NCI-H146 treated with DMSO at 0.1 percent for 48 hours (cell line): ENCODE data around the gene NRXN2.

Experiments used
- DNase-seq: peaks from one replicate; lab custom pipeline; 2025; ENCODE audit not compliant: unreplicated experiment; lab: John Stamatoyannopoulos, UW

The NRXN2 gene

DNA sequence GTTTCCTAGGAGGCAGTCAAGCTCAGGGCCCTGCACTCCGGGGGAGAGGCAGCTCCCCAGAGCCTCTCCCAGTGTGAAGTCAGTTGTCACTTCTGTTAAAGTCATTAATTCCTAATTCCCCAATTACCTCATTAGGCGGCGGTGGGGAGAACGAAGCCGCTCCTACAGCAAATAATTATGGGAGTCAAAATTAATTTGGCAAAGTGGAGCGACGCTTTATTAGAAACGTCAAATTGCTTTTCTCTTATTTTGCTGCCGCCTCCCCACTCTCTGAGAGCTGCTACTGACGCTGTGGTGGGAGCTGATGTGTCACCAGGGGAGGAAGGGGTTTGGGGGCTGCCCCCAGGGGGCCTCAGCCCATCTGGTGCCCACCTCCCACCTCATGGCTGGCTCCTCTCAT is 90.3 kb downstream of the NRXN2 start:
- no peak for DNase-seq

DNA sequence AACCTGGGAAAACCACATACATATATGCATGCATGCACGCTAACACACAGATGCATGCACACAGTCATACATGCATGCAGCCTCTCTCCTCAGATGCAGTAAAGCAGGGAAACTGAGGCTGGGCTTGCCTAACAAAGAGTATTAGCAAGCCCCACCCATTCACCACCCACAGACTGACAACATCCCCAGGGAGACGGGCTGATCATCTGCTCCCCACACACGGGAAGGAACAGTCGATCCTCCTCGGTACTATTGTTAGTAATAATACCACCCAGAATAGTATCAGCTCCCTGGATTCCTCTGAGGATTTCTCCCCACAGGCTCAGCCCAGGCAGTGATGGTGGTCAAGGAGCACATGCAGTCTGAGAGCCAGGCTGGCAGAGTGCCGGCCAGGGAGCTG is 90.8 kb downstream of the NRXN2 start:
- no peak for DNase-seq

DNA sequence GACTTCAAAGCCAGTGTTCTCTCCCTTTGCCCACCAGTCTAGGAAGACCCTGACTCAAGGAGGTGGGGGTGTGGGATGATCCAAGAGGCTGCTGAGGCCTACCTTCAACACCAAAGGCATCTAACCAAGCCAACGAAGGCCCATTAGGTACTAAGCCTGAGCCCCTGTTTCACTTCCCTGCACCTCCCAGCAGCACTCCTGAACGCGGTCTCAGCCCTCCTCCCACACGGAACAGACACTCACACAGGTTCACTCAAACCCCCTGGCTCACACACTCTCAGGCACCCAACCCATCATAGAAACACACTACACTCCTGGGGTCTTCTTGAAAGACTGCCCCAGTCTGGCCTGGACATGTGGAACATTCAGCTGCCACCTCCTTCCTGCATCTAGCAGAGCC is 91.3 kb downstream of the NRXN2 start:
- no peak for DNase-seq

DNA sequence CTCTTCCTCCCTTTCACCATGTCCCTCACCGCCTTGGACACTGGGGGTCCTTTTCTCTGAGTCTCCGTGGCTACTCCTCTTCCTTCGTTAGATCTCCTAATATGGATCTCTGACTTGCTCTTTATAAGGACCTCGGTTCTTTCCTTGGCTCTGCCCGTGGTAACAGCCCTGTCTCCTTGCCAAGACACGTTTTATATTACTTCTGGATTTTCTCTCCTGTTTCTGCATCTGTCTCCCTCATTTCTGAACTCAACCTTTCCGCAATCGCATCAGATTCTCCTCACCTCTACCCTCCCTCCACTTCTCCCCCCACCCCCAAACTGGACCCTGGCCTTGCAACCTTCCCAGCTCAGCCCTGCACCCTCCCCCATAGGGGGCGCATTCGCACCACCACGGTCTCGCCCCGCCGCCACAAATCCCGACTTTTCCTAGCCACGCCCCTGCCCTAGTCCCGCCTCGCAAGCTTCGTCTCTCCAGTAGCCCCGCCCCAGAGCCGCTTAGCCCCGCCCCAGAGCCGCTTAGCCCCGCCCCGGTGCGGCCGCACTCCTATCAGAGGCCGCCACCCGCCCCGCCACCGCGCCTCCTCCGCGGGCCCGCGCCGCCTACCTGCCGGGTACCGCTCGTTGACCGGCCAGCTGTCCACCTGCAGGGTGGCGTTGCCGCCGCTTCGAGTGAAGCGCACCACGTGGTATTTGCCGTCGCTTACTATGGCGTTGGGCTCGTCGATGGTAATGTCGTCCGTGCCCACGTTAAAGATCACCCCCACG is 93.0 kb downstream of the NRXN2 start:
- no peak for DNase-seq

DNA sequence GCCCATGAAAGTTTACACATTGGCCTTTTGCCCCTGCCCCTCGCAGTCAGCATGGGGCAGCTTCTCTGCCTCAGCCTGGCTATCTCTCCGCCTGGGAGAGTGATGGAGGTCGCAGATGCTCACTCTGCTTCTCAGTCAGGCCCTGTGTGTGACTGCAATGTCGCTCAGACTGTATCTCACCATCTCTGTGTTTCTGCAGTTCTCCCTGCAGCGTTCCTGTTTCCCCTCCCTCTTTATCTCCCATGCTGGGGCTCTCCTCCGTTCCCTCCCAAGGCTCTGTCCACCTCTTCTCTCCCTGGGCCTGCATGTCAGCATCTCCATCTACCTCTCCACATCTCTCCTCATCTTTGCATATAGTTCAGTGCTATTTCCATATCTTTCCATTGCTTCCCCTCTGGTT is 93.9 kb downstream of the NRXN2 start:
- DNase-seq, result no peak

DNA sequence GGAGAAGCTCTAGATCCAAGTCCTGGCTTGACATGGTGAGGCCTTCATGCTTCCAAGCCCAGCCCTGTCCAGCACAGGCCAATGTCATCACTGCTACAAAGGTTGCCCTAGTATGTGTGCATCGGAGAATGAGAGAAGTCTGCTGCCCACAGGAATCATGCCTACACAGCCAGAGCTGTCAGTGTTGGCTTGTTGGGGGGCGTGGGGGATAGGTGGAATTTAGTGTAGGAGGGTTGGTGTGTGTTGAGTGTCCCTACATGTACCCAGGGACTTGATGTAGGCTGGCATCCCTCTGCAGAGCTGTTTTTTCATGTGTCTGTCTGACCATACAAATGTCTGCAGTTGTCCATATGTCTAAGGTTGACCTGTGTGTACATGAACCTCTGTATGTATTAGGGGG is 94.4 kb downstream of the NRXN2 start:
- DNase-seq, result no peak

DNA sequence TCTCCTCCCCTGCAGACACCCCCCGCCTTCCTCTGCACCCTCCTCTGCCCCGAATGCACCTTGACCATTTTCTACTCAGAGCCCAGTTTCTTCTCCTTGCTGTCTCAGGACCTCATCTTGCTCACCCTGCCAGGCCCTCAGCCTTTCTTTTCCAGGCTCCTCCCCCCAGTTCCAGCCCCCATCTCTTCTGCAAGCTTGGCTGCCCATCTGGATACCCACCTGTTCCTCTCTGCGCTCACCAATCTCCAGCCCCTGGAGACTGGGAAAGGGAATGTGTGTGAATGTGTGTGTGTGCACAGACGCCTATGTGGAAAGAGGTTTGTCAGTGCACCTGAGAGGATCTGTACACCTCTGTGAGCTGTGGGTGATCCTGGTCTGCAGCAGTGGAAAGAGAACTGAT is 95.6 kb downstream of the NRXN2 start:
- no peak for DNase-seq

DNA sequence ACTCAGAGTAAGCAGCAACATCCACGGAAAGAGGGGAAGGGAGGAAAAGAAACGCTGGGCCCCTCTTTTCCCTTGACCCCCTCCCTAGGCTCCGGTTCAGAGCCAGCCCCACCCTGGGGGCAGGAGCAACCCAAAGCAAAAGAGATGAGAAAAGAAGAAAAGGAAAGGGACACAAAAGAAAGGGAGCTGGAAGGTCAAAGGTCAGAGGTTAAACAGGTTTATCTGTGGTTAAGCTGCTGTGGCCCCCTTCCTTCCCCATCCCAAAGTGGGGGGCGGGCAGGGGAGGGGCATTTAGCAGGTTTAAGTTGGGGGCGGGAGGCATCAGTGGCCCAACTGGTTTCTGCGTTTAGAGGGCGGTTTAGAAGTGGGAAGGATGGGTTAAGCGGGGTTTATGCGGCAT is 96.4 kb downstream of the NRXN2 start:
- no peak for DNase-seq

DNA sequence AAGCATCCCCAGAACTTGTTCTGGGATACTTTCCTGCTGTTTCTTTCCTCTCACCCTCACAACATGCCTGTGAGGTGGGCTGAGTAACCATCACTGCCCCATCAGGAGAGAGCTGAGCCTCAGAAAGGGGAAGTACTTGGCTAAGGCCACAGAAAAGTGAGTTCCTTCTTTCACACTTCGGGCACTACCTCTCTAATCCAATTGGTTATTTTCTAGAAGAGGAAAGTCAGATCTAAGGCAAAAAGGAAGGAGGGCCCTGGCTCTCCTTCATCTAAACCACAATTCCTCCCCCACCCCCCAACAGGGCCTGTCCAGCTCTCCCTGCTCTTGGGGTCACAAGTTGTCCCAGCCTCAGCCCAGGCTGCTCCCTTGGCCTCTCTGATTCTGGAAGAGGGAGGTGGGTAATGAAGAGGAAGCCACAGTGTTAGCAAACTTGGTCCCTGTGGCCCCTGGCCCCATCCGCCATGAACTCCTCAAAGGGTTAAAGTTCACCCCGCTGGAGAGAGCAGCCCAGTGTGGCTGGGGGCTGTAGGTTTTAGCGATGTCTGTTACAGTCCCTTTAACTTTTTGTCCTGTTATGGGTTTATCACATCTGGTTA is 98.0 kb downstream of the NRXN2 start:
- DNase-seq, result no peak

DNA sequence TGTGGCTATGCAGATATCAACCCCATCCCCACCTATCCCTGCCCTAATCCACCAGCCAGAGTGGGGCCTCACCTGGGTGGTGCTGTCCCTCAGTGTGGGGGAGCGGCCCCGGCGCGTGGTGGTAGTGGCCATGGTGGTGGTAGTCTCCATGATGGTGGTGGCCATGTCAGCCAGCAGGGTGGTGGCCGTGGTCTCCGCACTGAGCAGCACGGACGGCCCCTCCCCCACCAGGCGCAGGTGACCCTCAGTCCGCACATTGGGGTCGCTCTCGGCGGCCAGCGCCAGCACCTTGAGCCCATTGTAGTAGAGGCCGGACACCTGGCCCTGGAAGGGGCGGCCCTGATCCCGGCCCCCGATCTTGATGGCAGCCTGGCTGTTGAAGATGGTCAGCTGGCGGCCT is 100.3 kb downstream of the NRXN2 start:
- no peak for DNase-seq

DNA sequence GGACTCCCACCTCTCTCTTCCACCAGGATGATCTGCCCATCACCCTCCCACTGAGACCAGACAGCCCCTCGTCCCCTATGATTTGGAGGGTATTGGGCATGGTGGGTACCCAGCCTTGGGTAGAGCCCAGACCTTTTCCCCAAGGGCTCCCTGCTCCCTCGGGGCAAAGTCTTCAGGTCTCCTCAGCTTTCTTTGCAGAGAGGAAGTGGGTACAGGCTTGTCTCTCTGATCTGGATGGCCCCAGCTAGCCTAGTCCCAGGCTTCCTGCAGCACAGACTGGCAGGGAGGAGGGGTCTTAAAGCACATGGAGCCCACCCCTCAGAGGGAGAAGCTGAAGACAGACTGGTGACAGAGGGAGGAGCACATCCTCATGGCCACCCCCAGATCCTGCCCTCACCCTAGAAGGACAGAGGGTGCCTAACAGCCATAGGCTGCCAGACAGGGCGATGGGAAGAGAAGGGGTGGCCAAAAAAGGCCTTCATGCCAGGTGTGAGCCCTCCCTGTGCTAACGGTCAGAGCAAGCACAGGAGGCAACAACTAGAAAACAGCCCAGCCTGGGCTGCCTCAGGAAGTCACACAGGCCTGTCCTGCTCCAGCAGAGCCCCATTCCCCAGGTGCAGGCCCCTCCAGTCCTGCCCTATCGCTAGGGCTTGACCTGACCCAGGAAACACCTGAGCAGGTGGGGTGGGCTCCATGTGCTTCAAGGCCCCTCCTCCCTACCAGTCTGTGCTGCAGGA is 101.5 kb downstream of the NRXN2 start:
- DNase-seq, result no peak

DNA sequence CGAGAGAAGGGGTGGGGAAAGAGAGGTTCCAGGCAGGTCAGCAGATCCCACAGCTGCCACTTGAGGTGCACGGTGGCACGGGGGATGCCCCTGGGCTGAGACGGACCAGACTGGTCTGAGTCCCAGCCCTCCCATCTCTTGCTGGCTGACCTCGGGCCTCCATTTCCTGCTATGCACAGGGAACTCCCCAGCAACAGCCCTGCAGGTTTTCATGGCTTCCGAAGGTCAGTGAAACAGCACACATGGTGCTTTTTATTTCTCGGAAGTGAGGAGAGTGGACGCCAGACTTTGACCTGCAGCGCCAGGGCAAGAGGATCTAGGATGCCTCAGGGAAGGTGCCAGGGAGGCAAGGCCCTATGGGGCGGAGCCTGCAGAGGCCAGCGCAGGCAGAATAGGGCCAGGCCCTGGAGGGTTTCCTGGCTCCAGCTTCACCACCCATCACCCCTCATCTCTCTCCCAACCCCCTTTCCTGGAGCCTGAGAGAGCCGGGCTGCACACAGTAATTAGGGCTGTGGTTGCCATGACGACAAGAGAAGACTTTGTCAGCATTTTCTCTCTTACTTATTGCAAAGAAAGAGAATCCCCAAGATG is 102.5 kb downstream of the NRXN2 start:
- DNase-seq, result no peak

DNA sequence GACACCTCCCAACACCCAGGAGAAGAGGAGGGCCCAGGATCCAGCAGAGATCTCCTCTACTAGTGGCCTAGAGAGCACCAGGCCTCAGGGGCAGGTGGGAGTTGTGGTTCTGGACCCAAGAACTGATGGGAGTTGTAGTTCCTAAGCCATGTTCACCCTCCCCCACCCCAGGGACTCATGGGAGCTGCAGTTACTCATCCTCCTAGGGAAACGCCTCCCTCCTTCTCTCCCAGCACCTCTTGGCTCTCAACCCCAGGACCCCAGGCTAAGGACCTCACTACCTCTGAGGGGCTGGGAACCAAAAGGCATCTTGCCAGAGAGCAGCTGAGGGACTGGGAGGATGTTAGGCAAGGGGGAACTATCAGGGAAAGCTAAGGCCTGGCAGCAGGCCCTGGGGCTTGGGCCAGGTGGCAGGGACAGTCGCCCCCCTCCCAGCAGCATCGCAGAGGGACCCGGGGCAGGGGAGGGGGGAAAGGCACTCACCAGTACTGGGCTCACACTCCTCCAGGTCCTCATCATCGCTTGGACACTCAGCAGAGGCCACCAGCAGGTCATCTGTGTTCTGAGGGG is 103.1 kb downstream of the NRXN2 start:
- DNase-seq, result no peak

DNA sequence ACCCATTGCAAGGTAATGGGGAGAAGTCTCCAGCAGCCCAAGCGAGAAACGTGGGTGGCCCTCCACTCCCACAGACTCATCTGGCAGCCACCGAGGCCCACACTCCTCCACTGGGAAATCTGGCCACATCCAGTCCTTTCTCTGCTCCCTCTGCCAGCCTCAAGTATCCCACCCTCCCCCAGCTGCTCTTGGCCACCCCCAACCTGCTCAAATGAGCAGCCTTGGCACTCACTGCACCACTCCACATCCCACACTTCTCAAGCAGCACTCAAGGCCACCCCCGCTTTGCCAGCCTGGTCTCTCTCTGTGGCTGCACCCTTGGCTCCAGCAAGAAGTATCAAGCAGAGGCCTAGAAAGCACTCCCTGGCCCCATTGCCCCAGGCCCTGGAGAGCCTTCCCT is 103.8 kb downstream of the NRXN2 start:
- DNase-seq, result no peak

DNA sequence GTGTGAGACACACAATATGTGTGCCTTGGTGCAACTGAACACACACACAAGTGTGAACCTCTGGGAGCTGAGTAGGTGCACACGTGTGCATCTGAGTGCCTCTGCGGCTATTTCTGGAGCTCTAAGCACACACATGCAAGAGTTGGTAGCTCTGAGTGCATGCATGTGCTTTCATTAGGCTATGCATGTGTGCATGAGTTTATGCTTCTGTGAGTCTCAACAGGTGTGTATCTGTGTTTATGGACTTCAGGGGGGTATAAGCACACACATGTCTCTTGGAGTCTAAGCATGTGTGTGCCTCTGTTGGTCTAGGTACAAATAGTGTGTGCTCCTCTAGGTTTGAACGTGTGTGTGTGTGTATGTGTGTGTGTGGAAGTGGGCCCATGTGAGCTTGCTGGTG is 106.2 kb downstream of the NRXN2 start:
- DNase-seq, result no peak

DNA sequence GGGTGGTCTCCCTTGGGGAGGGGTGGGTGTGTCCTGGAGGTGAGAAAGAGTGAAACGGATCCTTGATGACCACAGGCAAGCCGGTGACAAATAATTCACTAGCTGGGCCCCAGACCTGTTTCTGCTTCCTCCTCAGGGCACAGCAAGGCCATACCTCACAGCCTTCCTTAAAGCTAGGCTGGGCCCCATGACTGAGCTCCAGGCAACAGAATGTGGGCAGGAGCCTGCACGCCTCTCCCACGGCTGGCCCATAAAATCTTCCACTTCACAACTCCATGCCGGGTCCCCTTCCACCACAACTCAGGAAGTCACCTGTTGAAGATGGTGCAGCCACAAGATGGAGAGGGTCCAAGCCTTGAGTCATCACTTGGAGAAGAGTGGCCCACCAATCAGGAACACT is 108.1 kb downstream of the NRXN2 start:
- DNase-seq, result no peak

DNA sequence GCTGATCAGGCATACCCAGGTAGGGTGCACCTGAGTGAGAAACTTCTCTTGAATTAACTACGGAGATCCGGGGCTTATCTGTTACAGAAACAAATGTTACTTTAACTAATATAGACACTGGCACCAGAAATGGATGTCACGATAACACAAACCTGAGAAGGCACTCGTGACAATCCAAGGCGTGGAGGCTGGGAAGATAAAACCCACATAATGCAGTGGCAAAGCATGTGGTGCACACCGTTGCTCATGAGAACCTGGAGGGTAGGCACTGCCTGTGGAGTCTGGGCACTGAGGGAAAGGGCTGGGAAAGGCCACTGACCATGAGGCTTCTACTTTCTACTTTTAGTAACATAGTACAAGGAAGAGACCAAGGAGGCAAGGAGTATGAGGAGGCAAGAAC is 109.3 kb downstream of the NRXN2 start:
- DNase-seq, result no peak

DNA sequence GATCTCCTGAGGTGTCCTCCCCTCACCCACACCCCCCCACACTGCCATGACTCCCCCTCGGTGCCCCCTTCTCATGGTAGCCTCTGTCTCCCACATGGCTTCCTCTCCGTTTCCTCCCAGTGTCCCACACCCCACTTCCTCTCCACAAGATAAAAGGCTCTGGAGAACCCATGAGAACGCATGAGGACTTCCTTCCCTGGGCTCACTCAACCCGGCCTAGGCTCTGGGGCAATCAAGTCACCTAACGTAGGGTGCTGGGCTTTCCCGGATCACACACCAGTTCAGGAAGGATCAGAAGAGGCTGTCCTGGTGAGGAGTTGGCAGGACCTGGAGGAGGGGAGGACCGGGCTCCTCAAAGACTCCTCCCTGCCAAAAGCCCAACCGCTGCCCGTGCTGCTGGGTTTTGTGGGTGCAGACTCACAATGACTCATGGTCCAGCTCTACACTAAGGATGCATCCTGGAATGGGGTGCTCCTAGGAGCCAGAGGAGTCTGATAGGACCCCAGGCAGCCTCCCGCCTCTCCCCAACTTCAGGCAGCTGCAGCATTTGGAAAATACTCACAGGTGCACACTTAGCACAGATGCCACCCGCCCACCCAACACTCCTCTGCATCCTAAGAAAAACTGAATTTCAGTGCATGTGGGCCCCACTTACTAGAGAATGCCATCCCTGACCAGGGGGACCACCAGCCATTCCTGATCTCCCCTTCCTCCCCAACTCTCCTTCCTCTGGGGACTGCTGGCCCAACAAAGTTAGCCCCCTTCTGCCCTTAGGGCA is 110.9 kb downstream of the NRXN2 start:
- no peak for DNase-seq

DNA sequence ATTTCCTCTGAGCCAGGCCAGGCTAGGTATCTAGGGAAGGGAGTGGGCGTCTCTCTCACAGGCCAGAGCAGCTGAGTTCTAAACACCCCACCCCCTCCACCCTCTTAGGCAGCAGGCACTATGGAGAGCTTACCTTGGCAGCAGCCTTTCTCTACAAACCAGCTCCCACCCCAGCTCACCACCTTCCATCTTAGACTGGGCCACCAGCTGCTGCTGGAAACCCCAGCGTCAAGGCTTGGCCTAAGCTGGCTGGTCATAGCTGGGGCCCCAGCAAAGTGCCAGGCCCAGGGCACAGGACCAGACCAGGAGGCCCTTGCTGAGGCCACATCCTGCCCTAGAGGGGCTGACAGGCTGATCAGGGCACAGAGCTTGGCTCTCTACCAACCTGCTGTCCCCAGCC is 111.8 kb downstream of the NRXN2 start:
- DNase-seq, result no peak

DNA sequence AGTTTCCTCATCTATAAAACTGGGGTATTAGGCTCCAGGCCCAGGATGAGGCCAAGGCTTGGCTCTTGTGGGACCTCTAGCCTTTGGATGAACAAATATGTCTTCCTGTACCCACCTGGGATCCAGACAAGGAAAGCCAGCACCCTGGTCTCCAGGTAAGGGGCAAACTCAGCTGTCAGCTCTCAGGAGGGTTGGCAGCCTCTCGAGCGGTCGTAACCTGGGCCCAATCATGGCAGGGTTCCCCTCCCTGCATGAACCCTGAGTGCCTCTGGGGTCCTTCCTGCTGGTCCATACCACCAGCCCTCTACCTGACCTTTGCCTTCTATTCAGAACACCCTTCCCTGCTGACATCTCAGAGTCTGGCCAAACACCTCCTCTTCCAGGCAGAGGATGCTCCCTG is 112.4 kb downstream of the NRXN2 start:
- no peak for DNase-seq
